SKM-1 (cell line): ENCODE results near the gene NT5C.
"Not testable (repeated sequence)": the region's sequence is repeated elsewhere in the genome, so short reads cannot be mapped to it uniquely, and the experiment has no call there.

Experiments used
- DNase-seq: peaks from one replicate; lab custom pipeline; 2025; ENCODE audit not compliant: unreplicated experiment; lab: John Stamatoyannopoulos, UW

Gene NT5C

GRCh38 chr17:75144816-75145512 lies 13.4 kb upstream of the NT5C start:
- DNase-seq = no peak

- no peak for DNase-seq
Measured at GRCh38 chr17:75142236-75142971, 10.9 kb upstream of the NT5C start.

- no peak for DNase-seq
Measured at GRCh38 chr17:75138519-75138918, 7.0 kb upstream of the NT5C start.

GRCh38 chr17:75137762-75138161 lies 6.2 kb upstream of the NT5C start:
- DNase-seq = not testable (repeated sequence)

- no peak for DNase-seq
Measured at GRCh38 chr17:75135946-75136345, 4.4 kb upstream of the NT5C start.

GRCh38 chr17:75135452-75135851 lies 3.9 kb upstream of the NT5C start:
- no peak for DNase-seq

GRCh38 chr17:75133607-75134347 lies 2.2 kb upstream of the NT5C start:
- not testable (repeated sequence) for DNase-seq

- no peak for DNase-seq
Measured at GRCh38 chr17:75133001-75133400, 1.5 kb upstream of the NT5C start.

- DNase-seq = not testable (repeated sequence)
Measured at GRCh38 chr17:75132018-75133000, 767 bp upstream of the NT5C start.

- peak; percentile 42 for DNase-seq
Measured at GRCh38 chr17:75130632-75131277, 787 bp downstream of the NT5C start.

GRCh38 chr17:75130059-75130631 lies 1.4 kb downstream of the NT5C start:
- no peak for DNase-seq

GRCh38 chr17:75129576-75129975 lies 2.0 kb downstream of the NT5C start:
- DNase-seq = no peak

- DNase-seq = no peak
Measured at GRCh38 chr17:75128694-75129505, 2.6 kb downstream of the NT5C start.

GRCh38 chr17:75127936-75128335 lies 3.6 kb downstream of the NT5C start:
- not testable (repeated sequence) for DNase-seq

- no peak for DNase-seq
Measured at GRCh38 chr17:75126954-75127353, 4.6 kb downstream of the NT5C start.

- no peak for DNase-seq
Measured at GRCh38 chr17:75125984-75126383, 5.6 kb downstream of the NT5C start.

- DNase-seq = no peak
Measured at GRCh38 chr17:75124819-75125162, 6.8 kb downstream of the NT5C start.

GRCh38 chr17:75124041-75124818 lies 7.3 kb downstream of the NT5C start:
- DNase-seq = no peak
